Measurements from ENCODE around the gene FRY. TPM values are rescaled to one million over a fixed set of nuclear protein-coding genes. Genes with fewer than 3 reads are reported as not detected.
A peak's percentile ranks its signal among the peaks of the same experiment; 100 is the strongest.

FRY gene
- total and polyA plus RNA-seq, 2 of the 13 experiments (the other 11 are each of a cell fraction or from before 2014, with no cell fraction given) = 8.2 to 13.1 TPM

DNA sequence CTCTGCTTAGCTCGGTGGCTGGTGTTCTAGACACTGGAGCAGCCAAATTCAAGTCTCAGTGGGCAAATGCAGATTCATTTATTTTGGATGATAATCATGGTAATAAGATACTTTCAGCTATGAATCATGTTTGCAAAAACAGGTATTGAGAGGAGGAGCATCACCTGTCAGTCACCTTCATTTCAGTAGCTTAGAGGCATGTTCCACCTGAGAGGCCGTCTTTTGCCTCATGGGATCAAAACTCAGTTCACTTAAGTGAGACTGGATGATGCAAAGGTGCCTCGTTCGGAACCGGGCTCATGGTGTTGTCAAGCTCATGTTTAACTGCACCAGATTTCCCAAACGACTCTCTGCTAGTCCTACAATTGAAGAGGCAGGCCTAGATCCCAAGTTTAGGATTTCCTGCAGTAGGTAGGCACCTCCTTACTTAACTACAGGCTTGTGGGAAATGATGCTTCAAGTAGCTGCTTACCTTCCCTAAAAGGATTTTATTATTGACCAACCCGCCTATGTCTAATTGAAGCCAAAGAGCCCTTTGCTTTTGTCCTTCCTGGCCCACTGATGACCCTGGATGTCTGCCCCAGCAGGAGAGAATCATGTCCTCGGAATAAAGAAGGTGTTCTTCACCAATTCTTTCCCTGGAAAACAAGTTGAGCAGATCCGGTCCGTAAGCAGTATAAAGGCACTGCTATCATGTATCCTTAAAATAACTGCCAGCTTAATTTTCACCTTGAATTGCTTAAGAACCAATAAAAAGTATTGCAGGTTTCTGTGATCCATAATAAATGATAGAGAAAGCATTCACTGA, 223.5 kb downstream of the FRY start (continued):
- TF ChIP-seq, protein P1, sequence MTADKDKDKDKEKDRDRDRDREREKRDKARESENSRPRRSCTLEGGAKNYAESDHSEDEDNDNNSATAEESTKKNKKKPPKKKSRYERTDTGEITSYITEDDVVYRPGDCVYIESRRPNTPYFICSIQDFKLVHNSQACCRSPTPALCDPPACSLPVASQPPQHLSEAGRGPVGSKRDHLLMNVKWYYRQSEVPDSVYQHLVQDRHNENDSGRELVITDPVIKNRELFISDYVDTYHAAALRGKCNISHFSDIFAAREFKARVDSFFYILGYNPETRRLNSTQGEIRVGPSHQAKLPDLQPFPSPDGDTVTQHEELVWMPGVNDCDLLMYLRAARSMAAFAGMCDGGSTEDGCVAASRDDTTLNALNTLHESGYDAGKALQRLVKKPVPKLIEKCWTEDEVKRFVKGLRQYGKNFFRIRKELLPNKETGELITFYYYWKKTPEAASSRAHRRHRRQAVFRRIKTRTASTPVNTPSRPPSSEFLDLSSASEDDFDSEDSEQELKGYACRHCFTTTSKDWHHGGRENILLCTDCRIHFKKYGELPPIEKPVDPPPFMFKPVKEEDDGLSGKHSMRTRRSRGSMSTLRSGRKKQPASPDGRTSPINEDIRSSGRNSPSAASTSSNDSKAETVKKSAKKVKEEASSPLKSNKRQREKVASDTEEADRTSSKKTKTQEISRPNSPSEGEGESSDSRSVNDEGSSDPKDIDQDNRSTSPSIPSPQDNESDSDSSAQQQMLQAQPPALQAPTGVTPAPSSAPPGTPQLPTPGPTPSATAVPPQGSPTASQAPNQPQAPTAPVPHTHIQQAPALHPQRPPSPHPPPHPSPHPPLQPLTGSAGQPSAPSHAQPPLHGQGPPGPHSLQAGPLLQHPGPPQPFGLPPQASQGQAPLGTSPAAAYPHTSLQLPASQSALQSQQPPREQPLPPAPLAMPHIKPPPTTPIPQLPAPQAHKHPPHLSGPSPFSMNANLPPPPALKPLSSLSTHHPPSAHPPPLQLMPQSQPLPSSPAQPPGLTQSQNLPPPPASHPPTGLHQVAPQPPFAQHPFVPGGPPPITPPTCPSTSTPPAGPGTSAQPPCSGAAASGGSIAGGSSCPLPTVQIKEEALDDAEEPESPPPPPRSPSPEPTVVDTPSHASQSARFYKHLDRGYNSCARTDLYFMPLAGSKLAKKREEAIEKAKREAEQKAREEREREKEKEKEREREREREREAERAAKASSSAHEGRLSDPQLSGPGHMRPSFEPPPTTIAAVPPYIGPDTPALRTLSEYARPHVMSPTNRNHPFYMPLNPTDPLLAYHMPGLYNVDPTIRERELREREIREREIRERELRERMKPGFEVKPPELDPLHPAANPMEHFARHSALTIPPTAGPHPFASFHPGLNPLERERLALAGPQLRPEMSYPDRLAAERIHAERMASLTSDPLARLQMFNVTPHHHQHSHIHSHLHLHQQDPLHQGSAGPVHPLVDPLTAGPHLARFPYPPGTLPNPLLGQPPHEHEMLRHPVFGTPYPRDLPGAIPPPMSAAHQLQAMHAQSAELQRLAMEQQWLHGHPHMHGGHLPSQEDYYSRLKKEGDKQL (CRISPR knock-in tag; IDR thresholded peaks at IDR 0.05; ENCODE audit: low read depth) = no peak
- TF ChIP-seq, protein P2, sequence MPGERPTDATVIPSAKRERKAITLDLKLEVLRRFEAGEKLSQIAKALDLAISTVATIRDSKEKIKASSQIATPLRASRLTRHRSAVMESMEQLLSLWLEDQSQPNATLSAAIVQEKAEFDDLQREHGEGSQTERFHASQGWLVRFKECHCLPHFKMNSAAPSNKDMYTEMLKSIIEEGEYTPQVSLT (CRISPR knock-in tag; IDR thresholded peaks at IDR 0.05; ENCODE audit: borderline replicate concordance, low read depth) = peak; percentile 38; the same call in 1 of the 2 replicates
- TF ChIP-seq ATF1 (CRISPR knock-in tag; IDR thresholded peaks at IDR 0.05) (peak; percentile 59), ZMAT3 (CRISPR knock-in tag; conservative IDR thresholded peaks at IDR 0.05) (0 out of 2 replicates have a peak, but pooled peaks have one; percentile 12), PRPF4 (IDR thresholded peaks at IDR 0.05; ENCODE audit: low read depth, low read length, poor library complexity, severe bottlenecking) (no peak), ZNF558 (CRISPR knock-in tag; IDR thresholded peaks at IDR 0.05; ENCODE audit: borderline replicate concordance) (peak; percentile 28; the same call in 1 of the 2 replicates), PHF21A (CRISPR knock-in tag; IDR thresholded peaks at IDR 0.05) (peak; percentile 47; the same call in 1 of the 2 replicates), PCBP2 (optimal IDR thresholded peaks at IDR 0.05; ENCODE audit: low read depth, low read length, poor library complexity, severe bottlenecking) (no peak), PAF1 (CRISPR knock-in tag; IDR thresholded peaks at IDR 0.05) (peak; percentile 57; the same call in 1 of the 2 replicates), KDM1A (CRISPR knock-in tag; IDR thresholded peaks at IDR 0.05) (no peak), FOXO1 (CRISPR knock-in tag; IDR thresholded peaks at IDR 0.05) (no peak), CREM (IDR thresholded peaks at IDR 0.05) (no peak), CREM (CRISPR knock-in tag; IDR thresholded peaks at IDR 0.05) (no peak), ZNF317 (CRISPR knock-in tag; IDR thresholded peaks at IDR 0.05) (no peak), ZNF441 (CRISPR knock-in tag; IDR thresholded peaks at IDR 0.05; ENCODE audit: borderline replicate concordance) (0 out of 2 replicates have a peak, but pooled peaks have one; percentile 54)
- TF ChIP-seq, protein P3, sequence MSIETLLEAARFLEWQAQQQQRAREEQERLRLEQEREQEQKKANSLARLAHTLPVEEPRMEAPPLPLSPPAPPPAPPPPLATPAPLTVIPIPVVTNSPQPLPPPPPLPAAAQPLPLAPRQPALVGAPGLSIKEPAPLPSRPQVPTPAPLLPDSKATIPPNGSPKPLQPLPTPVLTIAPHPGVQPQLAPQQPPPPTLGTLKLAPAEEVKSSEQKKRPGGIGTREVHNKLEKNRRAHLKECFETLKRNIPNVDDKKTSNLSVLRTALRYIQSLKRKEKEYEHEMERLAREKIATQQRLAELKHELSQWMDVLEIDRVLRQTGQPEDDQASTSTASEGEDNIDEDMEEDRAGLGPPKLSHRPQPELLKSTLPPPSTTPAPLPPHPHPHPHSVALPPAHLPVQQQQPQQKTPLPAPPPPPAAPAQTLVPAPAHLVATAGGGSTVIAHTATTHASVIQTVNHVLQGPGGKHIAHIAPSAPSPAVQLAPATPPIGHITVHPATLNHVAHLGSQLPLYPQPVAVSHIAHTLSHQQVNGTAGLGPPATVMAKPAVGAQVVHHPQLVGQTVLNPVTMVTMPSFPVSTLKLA (IDR thresholded peaks at IDR 0.05) = no peak
- TF ChIP-seq, protein P4, sequence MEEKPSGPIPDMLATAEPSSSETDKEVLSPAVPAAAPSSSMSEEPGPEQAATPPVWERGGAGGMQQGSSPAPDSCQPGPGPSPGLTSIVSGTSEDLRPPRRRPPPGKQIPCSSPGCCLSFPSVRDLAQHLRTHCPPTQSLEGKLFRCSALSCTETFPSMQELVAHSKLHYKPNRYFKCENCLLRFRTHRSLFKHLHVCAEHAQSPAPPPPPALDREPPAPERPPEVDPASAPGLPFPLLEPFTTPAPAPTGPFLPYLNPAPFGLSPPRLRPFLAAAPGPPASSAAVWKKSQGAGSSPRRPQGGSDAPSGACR (CRISPR knock-in tag; IDR thresholded peaks at IDR 0.05) = 0 out of 2 replicates have a peak, but pooled peaks have one; percentile 38
- TF ChIP-seq, protein P5, sequence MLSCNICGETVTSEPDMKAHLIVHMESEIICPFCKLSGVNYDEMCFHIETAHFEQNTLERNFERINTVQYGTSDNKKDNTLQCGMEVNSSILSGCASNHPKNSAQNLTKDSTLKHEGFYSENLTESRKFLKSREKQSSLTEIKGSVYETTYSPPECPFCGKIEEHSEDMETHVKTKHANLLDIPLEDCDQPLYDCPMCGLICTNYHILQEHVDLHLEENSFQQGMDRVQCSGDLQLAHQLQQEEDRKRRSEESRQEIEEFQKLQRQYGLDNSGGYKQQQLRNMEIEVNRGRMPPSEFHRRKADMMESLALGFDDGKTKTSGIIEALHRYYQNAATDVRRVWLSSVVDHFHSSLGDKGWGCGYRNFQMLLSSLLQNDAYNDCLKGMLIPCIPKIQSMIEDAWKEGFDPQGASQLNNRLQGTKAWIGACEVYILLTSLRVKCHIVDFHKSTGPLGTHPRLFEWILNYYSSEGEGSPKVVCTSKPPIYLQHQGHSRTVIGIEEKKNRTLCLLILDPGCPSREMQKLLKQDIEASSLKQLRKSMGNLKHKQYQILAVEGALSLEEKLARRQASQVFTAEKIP (CRISPR knock-in tag; IDR thresholded peaks at IDR 0.05; ENCODE audit: borderline replicate concordance) = no peak
- TF ChIP-seq, protein P6, sequence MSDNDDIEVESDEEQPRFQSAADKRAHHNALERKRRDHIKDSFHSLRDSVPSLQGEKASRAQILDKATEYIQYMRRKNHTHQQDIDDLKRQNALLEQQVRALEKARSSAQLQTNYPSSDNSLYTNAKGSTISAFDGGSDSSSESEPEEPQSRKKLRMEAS (IDR thresholded peaks at IDR 0.05) = peak; percentile 62; the same call in 1 of the 2 replicates

Measured in HepG2 (cell line).